NCI-H1105 (cell line): ENCODE measurements around the gene NPAS2.

Experiments used
- DNase-seq: peaks from one replicate; lab custom pipeline; 2025; lab: John Stamatoyannopoulos, UW

Gene NPAS2

DNA sequence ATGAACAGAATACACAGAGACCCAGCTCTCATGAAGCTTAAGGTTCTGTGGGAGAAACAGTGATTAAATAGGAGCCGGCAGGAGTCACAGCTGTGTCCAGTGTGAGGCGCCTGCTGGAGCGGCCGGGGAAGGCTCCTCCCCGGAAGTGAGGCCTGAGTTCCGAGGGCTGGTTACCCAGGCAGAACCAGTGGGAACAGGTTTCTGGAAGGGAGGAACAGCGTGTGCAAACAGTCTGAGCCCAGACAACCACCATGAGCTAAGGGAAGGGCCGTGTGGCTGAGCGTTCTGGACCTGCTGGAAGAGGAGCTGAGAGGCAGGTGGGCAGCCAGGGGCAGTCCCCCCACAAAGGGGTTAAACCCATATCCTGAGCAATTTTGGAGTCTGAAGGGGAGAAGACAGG lies 26.0 kb upstream of the NPAS2 start:
- DNase-seq = no peak

DNA sequence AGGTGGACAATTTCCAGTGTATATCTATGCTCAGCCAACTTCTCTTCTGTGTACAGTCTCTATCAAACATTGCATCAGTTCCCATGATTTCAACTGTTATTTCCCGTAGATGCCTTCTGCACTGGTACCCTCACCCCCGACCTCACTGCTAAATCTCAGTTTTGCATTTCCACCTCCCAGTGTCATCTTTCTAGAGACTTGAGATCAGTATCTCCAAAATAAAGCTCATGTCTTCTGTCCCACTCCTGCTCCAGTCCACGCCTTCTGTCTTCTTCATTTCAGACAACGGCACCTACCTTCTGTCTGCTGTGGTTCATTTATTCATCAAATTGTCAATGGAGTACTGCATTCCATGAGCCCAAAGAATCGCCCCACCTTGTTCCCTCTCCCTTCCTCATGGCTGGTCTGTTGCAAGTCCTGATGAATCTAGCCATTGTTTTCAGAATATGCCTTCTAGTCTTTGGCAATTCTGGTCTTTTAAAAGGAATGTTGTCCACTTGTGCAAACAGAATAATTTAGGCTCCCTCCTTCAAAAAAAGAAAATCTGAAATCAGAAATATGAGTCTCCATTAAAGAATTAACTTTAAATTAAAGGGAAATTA lies 23.3 kb upstream of the NPAS2 start:
- no peak for DNase-seq

- DNase-seq = no peak
Measured at GRCh38 chr2:100799686-100800085, 20.3 kb upstream of the NPAS2 start.

GRCh38 chr2:100800915-100801314 lies 19.0 kb upstream of the NPAS2 start:
- no peak for DNase-seq

DNA sequence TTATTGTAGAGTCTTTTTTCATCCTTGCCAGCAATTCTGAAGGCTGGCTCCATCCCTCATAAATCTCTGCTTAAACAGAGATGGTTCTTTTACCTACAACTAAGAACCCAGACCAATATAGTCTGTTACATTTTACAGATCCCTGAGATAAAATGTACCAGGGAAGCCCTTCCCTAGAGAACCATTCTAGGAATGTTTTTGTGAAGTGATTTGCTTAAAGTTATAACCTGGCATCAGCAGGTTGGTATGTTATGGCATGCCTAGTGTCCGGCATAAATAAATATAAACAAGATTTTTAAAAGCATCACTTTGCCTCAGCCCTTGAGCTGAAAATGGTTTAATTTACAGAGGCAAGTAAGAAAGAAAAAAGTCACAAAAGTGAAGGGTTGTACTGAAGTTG lies 18.5 kb upstream of the NPAS2 start:
- no peak for DNase-seq

DNA sequence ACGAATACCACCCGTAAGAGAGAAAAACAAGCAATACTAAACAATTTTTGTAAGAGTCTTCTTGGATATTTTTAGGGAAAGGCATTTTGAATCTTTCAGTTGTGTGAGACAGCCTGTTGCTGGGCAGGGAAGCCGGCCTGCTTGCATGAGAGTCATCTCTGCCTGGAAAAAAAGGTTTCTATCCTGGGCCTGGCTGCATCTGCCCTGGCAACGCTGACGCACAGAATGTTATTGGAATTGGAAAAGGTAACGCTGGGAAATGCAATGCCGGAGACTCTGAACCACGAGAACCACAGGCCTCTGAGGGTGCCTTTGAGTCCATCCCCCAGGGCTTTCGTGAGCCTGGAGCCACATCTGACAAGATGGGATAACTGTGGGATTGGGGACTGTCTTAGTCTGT lies 17.9 kb upstream of the NPAS2 start:
- no peak for DNase-seq

GRCh38 chr2:100803334-100803733 lies 16.6 kb upstream of the NPAS2 start:
- DNase-seq = no peak

GRCh38 chr2:100806550-100806949 lies 13.4 kb upstream of the NPAS2 start:
- DNase-seq = no peak

GRCh38 chr2:100807707-100808106 lies 12.2 kb upstream of the NPAS2 start:
- DNase-seq = no peak

GRCh38 chr2:100808582-100808981 lies 11.4 kb upstream of the NPAS2 start:
- DNase-seq = no peak

- DNase-seq = no peak
Measured at GRCh38 chr2:100809506-100809905, 10.4 kb upstream of the NPAS2 start.

- no peak for DNase-seq
Measured at GRCh38 chr2:100810603-100811145, 9.3 kb upstream of the NPAS2 start.

DNA sequence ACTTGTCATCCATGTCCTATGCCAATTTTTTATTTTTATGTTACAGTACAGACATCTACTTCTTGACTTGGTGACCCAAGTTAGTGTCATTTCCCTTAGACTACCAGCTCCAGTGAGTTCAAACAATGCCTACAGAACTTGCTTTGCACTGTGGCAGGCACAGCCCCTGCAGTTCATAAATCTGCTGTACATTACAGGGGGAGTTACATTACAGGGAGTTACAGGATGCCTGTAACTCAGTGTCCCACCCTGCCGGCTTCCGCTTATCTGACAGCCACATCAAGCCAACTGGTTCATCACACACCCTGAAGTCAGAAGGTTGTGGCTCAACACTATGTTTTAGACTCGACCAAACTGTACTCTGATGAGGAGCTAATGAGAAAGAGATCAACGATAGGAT lies 7.8 kb upstream of the NPAS2 start:
- DNase-seq = no peak

GRCh38 chr2:100812573-100812972 lies 7.4 kb upstream of the NPAS2 start:
- no peak for DNase-seq

DNA sequence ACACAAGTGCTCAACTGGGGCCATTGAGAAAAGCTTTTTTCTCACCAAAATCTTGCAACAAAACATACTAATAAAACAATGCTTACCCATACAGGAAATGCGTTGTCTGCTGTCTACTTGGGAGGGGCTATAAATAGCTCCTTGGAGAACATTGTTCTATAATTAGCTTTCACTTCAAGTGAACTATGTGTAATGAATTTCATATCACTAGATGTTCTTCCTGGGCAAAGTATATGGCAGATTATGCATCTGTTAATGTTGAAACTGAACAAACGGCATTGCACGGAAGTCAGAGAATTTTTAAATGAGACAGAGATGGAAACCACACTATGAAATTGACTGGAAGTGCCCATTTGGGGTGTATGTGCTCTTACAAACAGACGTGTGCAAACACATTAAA lies 6.4 kb upstream of the NPAS2 start:
- DNase-seq = no peak

DNA sequence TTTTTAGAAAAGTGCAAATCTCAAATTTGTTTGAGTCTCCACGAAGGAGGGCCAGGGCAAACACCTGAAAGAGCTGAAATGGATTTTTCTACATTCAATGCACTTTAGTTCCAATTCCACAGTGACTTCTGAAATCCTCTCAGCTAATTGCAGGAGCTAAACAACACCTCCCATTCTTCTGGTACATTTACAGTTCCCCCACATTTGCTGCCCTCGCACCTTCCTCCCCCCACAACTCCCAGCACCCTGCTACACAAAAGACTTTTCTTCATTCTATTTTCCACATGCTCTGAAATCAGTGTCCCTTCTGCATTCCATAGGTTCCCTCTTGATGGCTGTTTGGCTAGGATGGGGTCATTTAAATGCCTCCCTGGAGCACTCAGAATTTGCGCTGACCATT lies 5.9 kb upstream of the NPAS2 start:
- DNase-seq = no peak

- no peak for DNase-seq
Measured at GRCh38 chr2:100814453-100814852, 5.5 kb upstream of the NPAS2 start.

DNA sequence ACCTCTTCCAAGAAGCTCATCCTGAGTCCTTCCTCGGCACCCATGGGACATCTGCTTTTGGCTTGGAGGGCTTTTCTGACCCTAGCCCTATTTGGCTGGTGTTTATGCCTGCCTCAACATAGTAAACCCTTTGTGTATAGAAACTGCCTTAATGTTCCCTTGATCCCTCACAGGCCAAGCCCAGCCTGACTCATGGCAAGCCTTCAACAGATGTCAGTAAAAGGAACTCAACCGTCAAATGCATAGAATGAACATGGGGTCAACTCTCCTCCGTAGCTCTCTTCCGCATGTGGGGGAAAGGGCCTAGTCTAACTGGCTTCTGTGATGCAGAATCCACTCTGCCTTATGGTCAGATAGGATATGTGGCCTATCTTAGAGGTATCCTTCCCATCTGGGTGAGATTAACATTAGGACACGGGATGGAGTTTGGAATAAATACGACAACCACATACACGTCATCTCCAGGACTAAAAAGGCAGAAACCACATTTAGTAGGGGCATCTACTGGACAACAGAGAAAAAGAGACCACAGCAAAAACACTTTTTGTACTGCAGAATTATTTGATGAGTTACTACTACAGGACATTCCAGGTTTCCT lies 2.5 kb upstream of the NPAS2 start:
- DNase-seq = no peak

GRCh38 chr2:100818003-100818605 lies 1.8 kb upstream of the NPAS2 start:
- no peak for DNase-seq

DNA sequence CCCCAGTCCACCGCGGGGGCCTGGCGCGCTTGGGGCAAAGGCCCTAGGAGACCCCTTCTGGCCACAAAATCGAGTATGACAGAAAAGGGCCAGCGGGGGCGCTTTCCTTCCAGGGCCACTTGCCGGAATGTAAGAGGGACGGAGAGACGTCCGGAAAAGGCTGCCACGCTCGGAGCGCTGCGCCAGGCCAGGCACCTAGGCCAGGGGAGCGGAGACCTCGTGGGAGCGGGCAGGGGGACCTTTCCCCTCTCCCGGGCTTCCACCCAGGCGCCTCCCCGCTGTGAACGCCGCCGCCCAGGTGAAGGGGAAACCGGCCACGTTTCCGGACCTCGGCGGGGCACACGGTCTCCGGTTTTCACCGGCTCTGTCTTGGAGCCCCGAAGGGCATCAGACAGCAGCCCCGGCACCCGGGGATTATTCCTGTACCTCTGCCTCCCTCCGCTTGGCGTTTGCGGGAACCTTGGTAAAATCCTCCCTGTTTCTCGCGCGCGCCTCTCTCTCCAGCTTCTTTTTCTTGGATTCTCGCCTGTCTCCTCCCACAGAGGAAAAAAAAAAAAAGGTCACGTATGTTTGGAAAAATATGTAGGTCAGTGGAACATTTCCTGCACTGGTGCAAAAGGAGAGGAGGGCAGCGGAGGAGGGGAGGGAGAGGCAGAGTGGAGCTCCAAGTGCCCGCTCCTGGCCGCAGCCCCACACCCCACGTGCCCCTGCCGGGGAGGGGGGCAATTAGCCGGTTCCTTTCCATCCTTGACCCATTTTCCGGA lies 1.2 kb upstream of the NPAS2 start:
- DNase-seq = no peak

DNA sequence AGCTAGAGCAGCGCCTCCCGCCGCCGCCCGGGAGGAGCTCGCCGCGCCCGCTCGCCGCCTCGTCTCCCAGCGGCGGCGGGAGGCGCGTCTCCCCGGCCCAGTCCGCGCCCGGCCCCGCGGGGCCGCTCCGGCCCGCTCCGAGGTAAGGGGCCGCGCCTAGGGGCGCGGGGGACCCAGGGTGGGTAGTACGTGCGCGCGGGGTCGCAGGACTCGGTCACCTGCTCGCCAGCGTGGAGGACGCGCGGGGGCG lies 259 bp downstream of the NPAS2 start:
- no peak for DNase-seq

DNA sequence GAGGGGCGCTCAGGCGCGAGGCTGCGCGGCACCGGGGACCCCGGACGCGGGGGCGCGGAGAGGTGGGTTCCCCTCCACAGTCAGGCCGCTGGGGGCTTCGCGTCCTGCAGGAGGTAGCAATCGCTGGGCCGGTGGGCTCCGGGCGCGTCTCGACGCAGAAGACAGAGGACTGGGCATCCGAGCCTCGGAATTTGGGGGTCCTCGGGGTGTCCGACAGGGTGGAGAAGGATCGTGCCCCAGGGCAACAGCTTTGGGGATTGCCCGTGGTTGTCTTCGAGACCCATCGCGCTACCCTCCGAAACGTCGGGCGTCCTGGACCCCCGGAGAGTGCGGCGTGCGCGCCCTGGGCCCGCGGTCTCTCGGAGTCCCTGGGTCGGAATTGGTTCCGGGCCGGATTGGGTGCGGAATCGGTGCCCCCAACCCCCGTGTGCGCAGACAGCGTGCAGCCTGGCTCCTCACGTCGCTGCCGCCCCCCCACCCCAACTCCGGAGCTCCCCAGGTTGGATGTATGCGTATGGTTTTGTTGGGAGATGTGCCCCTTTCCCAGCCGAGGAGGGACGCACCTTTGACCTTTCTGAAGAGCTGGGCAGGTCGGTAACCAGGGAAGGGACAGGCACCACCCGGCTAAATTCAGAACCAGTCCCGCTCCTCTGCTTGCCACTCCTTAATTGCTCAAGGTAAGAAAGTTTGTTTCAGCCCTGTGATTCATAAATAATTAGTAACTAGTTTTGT lies 750 bp downstream of the NPAS2 start:
- no peak for DNase-seq
